H9 (cell line): ENCODE measurements around the gene PREX1. TPM values are rescaled to one million over a fixed set of nuclear protein-coding genes. Genes with fewer than 3 reads are reported as not detected.

Source experiments
- DNase-seq: peaks from one replicate; pipeline ENCODE4 v3.0.0-alpha.2; 2017
- H2AFZ ChIP-seq: one replicate; pipeline ENCODE4 v1.6.1; 2013; ENCODE audit warnings: mild to moderate bottlenecking, low read length, control low read depth, moderate library complexity
- H2AK5ac ChIP-seq: 2 replicates; pipeline ENCODE4 v1.6.1; 2013; ENCODE audit warnings: low read length, control low read depth, mixed read lengths; ENCODE audit not compliant: insufficient read length
- H2BK120ac ChIP-seq: one replicate; pipeline ENCODE4 v1.6.1; 2013; ENCODE audit warnings: low read depth, mild to moderate bottlenecking, low read length, control low read depth, inconsistent platforms; ENCODE audit not compliant: poor library complexity, severe bottlenecking
- H2BK12ac ChIP-seq: 2 replicates; pipeline ENCODE4 v1.6.1; 2013; ENCODE audit warnings: low read length, control low read depth, mixed read lengths, low read depth; ENCODE audit not compliant: insufficient read length
- H2BK15ac ChIP-seq: 2 replicates; pipeline ENCODE4 v1.6.1; 2013; ENCODE audit warnings: low read depth, low read length, control low read depth
- H2BK20ac ChIP-seq: one replicate; pipeline ENCODE4 v1.6.1; 2013; ENCODE audit warnings: low read depth, mild to moderate bottlenecking, low read length, control low read depth, inconsistent platforms; ENCODE audit not compliant: poor library complexity, severe bottlenecking
- H2BK5ac ChIP-seq: 2 replicates; pipeline ENCODE4 v1.6.1; 2013; ENCODE audit warnings: low read length, control low read depth, mixed read lengths; ENCODE audit not compliant: insufficient read length
- H3K14ac ChIP-seq: 2 replicates; pipeline ENCODE4 v1.6.1; 2013; ENCODE audit warnings: low read length, control low read depth; ENCODE audit not compliant: insufficient read depth
- H3K18ac ChIP-seq: 2 replicates; pipeline ENCODE4 v1.6.1; 2013; ENCODE audit warnings: low read depth, mild to moderate bottlenecking, mixed read lengths, low read length, control low read depth; ENCODE audit not compliant: insufficient read length
- H3K23ac ChIP-seq: 2 replicates; pipeline ENCODE4 v1.6.1; 2013; ENCODE audit warnings: low read length, control low read depth, mixed read lengths, low read depth; ENCODE audit not compliant: insufficient read length
- H3K23me2 ChIP-seq: 2 replicates; pipeline ENCODE4 v1.6.1; 2013; ENCODE audit warnings: low read depth, mild to moderate bottlenecking, mixed read lengths, low read length, control low read depth; ENCODE audit not compliant: insufficient read length, poor library complexity, severe bottlenecking
- H3K27ac ChIP-seq: 2 replicates; pipeline ENCODE4 v1.5.1; 2013; ENCODE audit warnings: low read length, control low read depth, mixed read lengths, low read depth; ENCODE audit not compliant: insufficient read length
- H3K27me3 ChIP-seq: 2 replicates; pipeline ENCODE4 v1.6.1; 2013; ENCODE audit warnings: low read length, control low read depth, inconsistent platforms; ENCODE audit not compliant: insufficient read depth
- H3K4ac ChIP-seq: 2 replicates; pipeline ENCODE4 v1.6.1; 2013; ENCODE audit warnings: low read depth, mild to moderate bottlenecking, control low read depth, inconsistent platforms, low read length, moderate library complexity
- H3K4me1 ChIP-seq: 2 replicates; pipeline ENCODE4 v1.6.1; 2013; ENCODE audit warnings: low read length, control low read depth, inconsistent platforms; ENCODE audit not compliant: insufficient read depth
- H3K4me2 ChIP-seq: 2 replicates; pipeline ENCODE4 v1.6.1; 2013; ENCODE audit warnings: low read length, control low read depth, mixed read lengths; ENCODE audit not compliant: insufficient read length, insufficient read depth
- H3K56ac ChIP-seq: 2 replicates; pipeline ENCODE4 v1.6.1; 2013; ENCODE audit warnings: low read depth, mild to moderate bottlenecking, mixed read lengths, low read length, control low read depth; ENCODE audit not compliant: insufficient read length
- H3K79me1 ChIP-seq: 2 replicates; pipeline ENCODE4 v1.6.1; 2013; ENCODE audit warnings: low read depth, mild to moderate bottlenecking, moderate library complexity, low read length, control low read depth, inconsistent platforms; ENCODE audit not compliant: insufficient read depth, poor library complexity, severe bottlenecking
- H3K79me2 ChIP-seq: 2 replicates; pipeline ENCODE4 v1.6.1; 2013; ENCODE audit warnings: low read length, control low read depth, inconsistent platforms; ENCODE audit not compliant: insufficient read depth
- H3K9ac ChIP-seq: 2 replicates; pipeline ENCODE4 v1.6.1; 2013; ENCODE audit warnings: low read length, control low read depth, mixed read lengths; ENCODE audit not compliant: insufficient read length; ENCODE audit errors: extremely low read depth
- H3K9me3 ChIP-seq: one replicate; pipeline ENCODE4 v1.6.1; 2013; ENCODE audit warnings: low read depth, low read length, inconsistent platforms; ENCODE audit not compliant: control insufficient read depth
- H3T11ph ChIP-seq: one replicate; pipeline ENCODE4 v1.6.1; 2013; ENCODE audit warnings: mild to moderate bottlenecking, low read length, control low read depth, inconsistent platforms
- H4K20me1 ChIP-seq: one replicate; pipeline ENCODE4 v1.6.1; 2013; ENCODE audit not compliant: control insufficient read depth, insufficient read length, insufficient read depth
- H4K5ac ChIP-seq: 2 replicates; pipeline ENCODE4 v1.6.1; 2013; ENCODE audit warnings: low read depth, mild to moderate bottlenecking, mixed read lengths, low read length, control low read depth; ENCODE audit not compliant: insufficient read length
- H4K8ac ChIP-seq: replicated peaks from 2 replicates; pipeline ENCODE4 v1.6.1; 2013; ENCODE audit warnings: low read length, control low read depth, mixed read lengths, low read depth; ENCODE audit not compliant: insufficient read length
- H4K91ac ChIP-seq: 2 replicates; pipeline ENCODE4 v1.6.1; 2013; ENCODE audit warnings: low read depth, mild to moderate bottlenecking, moderate library complexity, mixed read lengths, low read length, control low read depth; ENCODE audit not compliant: insufficient read length
- H3K27ac Mint-ChIP-seq, 3 experiments: 2 replicates in 2 of 3; 3 replicates in 1 of 3; pipeline ENCODE4 v1.8.0; 2020 to 2021; ENCODE audit warnings: mixed read lengths in 3 of 3, mild to moderate bottlenecking in 1 of 3, moderate library complexity in 1 of 3
- H3K27me3 Mint-ChIP-seq: 2 replicates; pipeline ENCODE4 v1.8.0; 2021; ENCODE audit warnings: low read depth, mild to moderate bottlenecking, moderate library complexity, mixed read lengths
- H3K36me3 Mint-ChIP-seq, 3 experiments: 2 replicates in 2 of 3; 3 replicates in 1 of 3; pipeline ENCODE4 v1.8.0; 2020 to 2021; ENCODE audit warnings: low read depth in 3 of 3, mixed read lengths in 3 of 3; ENCODE audit not compliant: insufficient read depth in 1 of 3
- H3K4me1 Mint-ChIP-seq, 2 experiments: 2 replicates each; pipeline ENCODE4 v1.8.0; 2020; ENCODE audit warnings: mixed read lengths in 2 of 2
- H3K4me3 Mint-ChIP-seq, 2 experiments: 2 replicates in 1 of 2; 3 replicates in 1 of 2; pipeline ENCODE4 v1.8.0; 2020 to 2021; ENCODE audit warnings: mild to moderate bottlenecking in 2 of 2, mixed read lengths in 2 of 2, moderate library complexity in 1 of 2
- H3K9me3 Mint-ChIP-seq, 2 experiments: 2 replicates in 1 of 2; 3 replicates in 1 of 2; pipeline ENCODE4 v1.8.0; 2020; ENCODE audit warnings: mild to moderate bottlenecking in 2 of 2, mixed read lengths in 2 of 2, moderate library complexity in 1 of 2
- whole genome bisulfite sequencing: extraction: QIAGEN DNeasy Blood & Tissue Kit; methylation state at CpG from one replicate; pipeline ENCODE4 v1.1.7; 2013; ENCODE audit warnings: missing lambda C conversion rate, low lambda C conversion rate, mixed read lengths; ENCODE audit not compliant: insufficient read length; ENCODE audit errors: extremely low coverage; 5-methylcytosine and 5-hydroxymethylcytosine counted together
- total RNA-seq: library from RNA; stranded (reverse); gene quantifications from 2 replicates; pipeline ENCODE4 v1.2.1, GENCODE V29; 2021
- TF ChIP-seq, protein P1 (sequence below): fragments of 200-600 bp; sonication (generic); conservative IDR thresholded peaks from 3 replicates; pipeline ENCODE4 v1.8.0; 2021; ENCODE audit warnings: antibody characterized with exemption, mild to moderate bottlenecking

Gene PREX1
- total RNA-seq, 1 experiment from 2014 or later: 6.6 TPM

DNA sequence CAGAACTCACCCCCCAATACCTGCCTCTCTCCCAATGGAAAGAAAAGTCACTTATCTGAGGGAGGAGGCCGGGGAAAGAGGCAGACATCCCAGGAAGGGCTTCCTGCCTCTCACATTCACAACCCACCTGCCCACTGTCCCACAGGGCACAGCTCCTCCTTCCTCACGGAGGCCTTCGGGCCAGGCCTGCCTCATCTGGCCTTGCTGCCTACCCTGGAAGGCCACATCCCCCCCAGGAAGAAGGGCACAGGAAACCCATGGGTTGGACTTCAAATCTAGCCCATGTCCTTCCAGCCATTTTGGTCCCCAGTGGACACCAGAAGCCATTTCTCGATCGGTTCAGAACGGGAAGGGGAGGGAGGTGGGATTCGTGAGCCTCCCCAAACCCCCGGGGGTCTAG lies 162.0 kb downstream of the PREX1 start:
- no peak overlapping the region for H3K27ac Mint-ChIP-seq
- H3K27me3 Mint-ChIP-seq: peaks cover 2% of the 10 kb centered on the region; the same call in 1 of the 2 replicates
- Histone ChIP-seq H3T11ph (no peak overlapping the region), H2BK15ac (no peak overlapping the region), H3K79me2 (no peaks in the 10 kb centered on the region), H4K20me1 (no peaks in the 10 kb centered on the region), H4K5ac (no peak overlapping the region), H2BK20ac (no peak overlapping the region), H3K4ac (no peak overlapping the region), H3K56ac (no peak overlapping the region), H3K18ac (no peak overlapping the region), H2BK5ac (no peak overlapping the region), H3K14ac (no peak overlapping the region; the same call in 1 of the 2 replicates), H4K8ac (no peak overlapping the region), H2AK5ac (no peak overlapping the region), H3K4me1 (no peaks in the 10 kb centered on the region), H3K4me2 (no peak overlapping the region), H3K23me2 (no peaks in the 10 kb centered on the region), H3K9me3 (no peaks in the 10 kb centered on the region), H2BK120ac (no peak overlapping the region), H4K91ac (no peak overlapping the region), H3K27ac (no peak overlapping the region), H2BK12ac (no peak overlapping the region), H2AFZ (no peak overlapping the region), H3K79me1 (no peaks in the 10 kb centered on the region), H3K9ac (no peak overlapping the region), H3K27me3 (no peaks in the 10 kb centered on the region), H3K23ac (no peak overlapping the region)
- no CpG with 5 or more reads among the region's 8 CpGs for WGBS
- peaks cover 6 to 8% of the 10 kb centered on the region in 2 experiments; a peak in 3 of 5 replicates for H3K9me3 Mint-ChIP-seq
- H3K36me3 Mint-ChIP-seq: peaks cover 3 to 10% (median 5%) of the 10 kb centered on the region in 3 experiments; a peak in 5 of 7 replicates
- TF ChIP-seq, protein P1, sequence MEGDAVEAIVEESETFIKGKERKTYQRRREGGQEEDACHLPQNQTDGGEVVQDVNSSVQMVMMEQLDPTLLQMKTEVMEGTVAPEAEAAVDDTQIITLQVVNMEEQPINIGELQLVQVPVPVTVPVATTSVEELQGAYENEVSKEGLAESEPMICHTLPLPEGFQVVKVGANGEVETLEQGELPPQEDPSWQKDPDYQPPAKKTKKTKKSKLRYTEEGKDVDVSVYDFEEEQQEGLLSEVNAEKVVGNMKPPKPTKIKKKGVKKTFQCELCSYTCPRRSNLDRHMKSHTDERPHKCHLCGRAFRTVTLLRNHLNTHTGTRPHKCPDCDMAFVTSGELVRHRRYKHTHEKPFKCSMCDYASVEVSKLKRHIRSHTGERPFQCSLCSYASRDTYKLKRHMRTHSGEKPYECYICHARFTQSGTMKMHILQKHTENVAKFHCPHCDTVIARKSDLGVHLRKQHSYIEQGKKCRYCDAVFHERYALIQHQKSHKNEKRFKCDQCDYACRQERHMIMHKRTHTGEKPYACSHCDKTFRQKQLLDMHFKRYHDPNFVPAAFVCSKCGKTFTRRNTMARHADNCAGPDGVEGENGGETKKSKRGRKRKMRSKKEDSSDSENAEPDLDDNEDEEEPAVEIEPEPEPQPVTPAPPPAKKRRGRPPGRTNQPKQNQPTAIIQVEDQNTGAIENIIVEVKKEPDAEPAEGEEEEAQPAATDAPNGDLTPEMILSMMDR: no peak
- H3K4me3 Mint-ChIP-seq: no peak overlapping the region
- DNase-seq: no peak
- H3K4me1 Mint-ChIP-seq: peaks cover 2 to 8% of the 10 kb centered on the region in 2 experiments
